GM19193 (cell line): ENCODE measurements around the gene RELL1.

Experiments
- POLR2A ChIP-seq: IDR thresholded peaks from 4 replicates; pipeline ENCODE4 v1.6.1; 2011; ENCODE audit not compliant: insufficient read depth, insufficient read length; ENCODE audit errors: extremely low read depth

Gene RELL1

GRCh38 chr4:37686373-37687193 is at the start of gene RELL1:
Gene RELL1, minus strand, starts transcription at chr4:37686376. Its CDS starts 89 bp downstream, at chr4:37686287.
- TF ChIP-seq POLR2A = no peak

- TF ChIP-seq POLR2A = no peak
Observed at GRCh38 chr4:37735578-37735977, 49.4 kb upstream of the RELL1 start.

GRCh38 chr4:37734989-37735388 is 48.8 kb upstream of the RELL1 start:
- TF ChIP-seq POLR2A = no peak

GRCh38 chr4:37733240-37733867 is 47.2 kb upstream of the RELL1 start:
- no peak for TF ChIP-seq POLR2A

DNA sequence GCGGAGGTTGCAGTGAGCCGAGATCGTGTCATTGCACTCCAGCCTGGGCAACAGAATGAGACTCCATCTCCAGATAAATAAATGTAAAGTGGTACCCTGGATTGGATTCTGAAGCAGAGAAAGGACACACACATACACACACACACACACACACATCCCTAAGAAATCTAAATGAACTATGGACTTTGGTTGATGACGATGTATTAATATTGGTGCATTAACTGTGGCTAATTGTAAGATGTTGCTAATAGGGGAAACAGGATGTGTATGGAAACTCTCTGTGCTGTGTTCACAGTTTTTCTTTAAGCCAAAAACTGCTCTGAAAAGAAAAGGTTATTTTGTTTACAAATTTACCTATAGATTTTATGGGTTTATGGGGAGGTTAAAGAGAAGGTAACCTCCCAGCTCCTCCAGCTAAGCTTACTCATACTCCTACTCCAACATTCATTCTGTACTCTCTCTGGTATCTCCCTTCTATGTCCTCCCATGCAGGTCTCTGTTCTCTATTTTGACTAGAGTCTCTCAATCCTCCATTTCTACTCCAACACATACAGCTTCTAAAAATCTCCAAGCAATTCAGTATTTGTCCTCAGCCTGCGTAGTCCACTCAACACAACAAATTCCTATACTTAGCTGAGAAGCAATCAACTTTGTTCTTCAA is 46.5 kb upstream of the RELL1 start:
- no peak for TF ChIP-seq POLR2A

GRCh38 chr4:37729649-37730004 is 43.5 kb upstream of the RELL1 start:
- no peak for TF ChIP-seq POLR2A

GRCh38 chr4:37728064-37728463 is 41.9 kb upstream of the RELL1 start:
- no peak for TF ChIP-seq POLR2A

GRCh38 chr4:37727635-37728034 is 41.5 kb upstream of the RELL1 start:
- TF ChIP-seq POLR2A = no peak

DNA sequence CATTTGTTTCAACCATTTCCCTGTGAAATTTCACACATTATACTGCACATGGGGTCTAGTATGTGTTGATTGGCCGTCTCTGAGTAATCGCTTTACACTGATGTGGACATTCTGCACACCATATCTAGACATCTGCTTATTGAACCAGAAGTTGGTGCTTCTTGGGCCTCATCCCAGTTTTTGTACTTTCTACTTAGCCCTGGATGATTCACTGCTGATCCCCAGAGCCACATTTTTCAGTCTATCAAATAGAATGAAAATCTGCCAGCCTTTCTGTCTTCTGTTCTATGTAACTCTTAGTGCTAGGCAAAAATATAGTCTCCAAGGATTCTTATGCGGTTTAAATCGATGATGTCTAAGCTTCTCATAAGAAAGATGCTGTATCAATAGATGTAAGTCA is 40.5 kb upstream of the RELL1 start:
- TF ChIP-seq POLR2A = no peak

DNA sequence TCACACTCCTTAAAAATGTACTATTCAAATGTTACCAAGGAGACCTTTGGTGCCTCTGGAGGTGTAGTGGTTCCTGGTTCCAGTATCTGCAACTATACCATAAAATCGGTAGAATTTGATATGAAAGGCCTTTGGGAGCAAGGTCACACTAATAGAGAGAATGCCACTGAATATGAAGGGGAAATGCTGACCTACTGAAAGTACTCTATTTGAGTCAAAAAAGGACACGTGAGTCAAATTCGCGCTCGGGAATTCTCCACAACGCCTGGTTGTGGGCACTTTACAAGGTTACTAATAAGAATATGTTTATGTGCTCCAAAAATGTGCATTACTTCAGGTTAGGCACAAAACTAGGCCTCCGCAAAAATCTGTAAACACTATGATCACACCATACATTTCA is 39.5 kb upstream of the RELL1 start:
- TF ChIP-seq POLR2A = no peak

DNA sequence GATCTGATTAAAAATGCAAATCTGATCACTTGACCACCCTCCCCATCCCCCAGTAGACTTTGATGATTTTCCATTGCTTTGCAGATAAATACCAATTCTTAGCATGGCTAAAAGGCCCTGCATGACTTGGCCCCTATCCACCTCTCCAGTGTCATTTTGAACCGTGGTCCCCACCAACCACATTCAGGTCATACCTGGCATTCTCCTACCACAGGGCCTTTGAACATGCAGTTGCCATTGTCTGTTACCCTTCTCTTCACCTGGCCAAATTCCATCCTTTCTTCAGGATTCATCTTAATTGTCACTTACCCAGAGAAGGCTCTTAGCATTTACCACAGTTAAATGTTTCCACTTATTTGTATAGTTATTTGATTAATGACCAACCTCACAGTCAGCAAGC is 36.9 kb upstream of the RELL1 start:
- no peak for TF ChIP-seq POLR2A

GRCh38 chr4:37721995-37722638 is 35.9 kb upstream of the RELL1 start:
- TF ChIP-seq POLR2A = no peak

DNA sequence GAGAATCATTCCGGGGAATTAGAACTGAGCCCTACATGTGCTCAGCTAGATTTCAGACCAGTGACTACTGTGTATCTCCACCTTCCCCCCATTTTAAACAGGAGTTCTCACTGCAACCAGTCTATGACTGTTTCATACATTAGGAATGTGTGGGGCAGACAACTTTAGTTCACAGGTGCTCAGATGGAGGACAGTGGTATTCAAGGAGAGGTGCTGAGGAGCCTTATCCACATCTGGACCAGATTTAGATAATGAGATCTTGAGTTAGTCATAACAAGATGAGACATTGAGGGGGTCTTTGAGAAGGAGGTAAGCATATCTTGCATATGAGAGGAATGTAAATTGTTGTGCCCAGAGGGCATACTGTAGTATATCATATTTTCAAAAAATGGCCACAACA is 32.8 kb upstream of the RELL1 start:
- no peak for TF ChIP-seq POLR2A

DNA sequence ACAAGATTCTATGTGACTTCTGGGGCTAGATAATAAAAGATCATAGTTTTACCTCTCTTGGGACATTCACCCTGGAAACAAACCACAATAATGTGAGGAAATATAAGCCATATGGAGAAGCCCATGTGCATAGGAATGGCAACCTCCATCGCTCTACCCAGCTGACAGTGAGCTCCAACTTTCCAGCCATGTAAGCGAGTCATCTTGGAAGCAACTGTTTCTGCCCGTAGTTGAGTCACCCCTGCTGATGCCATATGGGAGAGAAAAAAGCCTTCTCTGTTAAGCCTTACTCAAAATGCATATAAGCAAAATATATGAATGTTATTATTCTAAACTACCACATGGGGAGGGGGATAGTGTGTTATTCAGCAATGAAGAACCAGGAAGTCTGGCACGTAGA is 31.4 kb upstream of the RELL1 start:
- no peak for TF ChIP-seq POLR2A

- TF ChIP-seq POLR2A = no peak
Observed at GRCh38 chr4:37715889-37716402, 29.8 kb upstream of the RELL1 start.
